Upper lobe of left lung (tissue), 4 donors: ENCODE data around the gene CDH8.

Experiments
- CTCF ChIP-seq, 6 experiments: fragments of 450-650 bp in 4 of 6; fragments of 200-600 bp in 2 of 6; sonication (generic) in 2 of 6; IDR thresholded peaks; one replicate each; pipeline ENCODE4 v1.5.1; 2016 to 2019; ENCODE audit warnings: antibody characterized with exemption in 6 of 6
- POLR2AphosphoS5 ChIP-seq, 2 donors: sonication (generic); formaldehyde crosslinking; IDR thresholded peaks; one replicate each; pipeline ENCODE4 v1.5.1; 2017; ENCODE audit warnings: antibody characterized with exemption in 2 of 2

- TF ChIP-seq CTCF (IDR thresholded peaks at IDR 0.05) (no peak), POLR2AphosphoS5 (IDR thresholded peaks at IDR 0.05) (no peak)
These were observed 134.5 kb downstream of the CDH8 start for GRCh38 chr16:61901689-61902088.
